A549 (cell line): ENCODE results near the gene SLC11A1. TPM values are rescaled to one million over a fixed set of nuclear protein-coding genes. Genes with fewer than 3 reads are reported as not detected.

Source experiments
- ATAC-seq, 2 experiments: fragments of 200-7000 bp in 1 of 2; fragments of >200 bp in 1 of 2; cut with Nextera tagmentation in 1 of 2; cut with Tn5 transposase in 1 of 2; 3 replicates each; pipeline versions ENCODE4 v1.8.0 to v1.9.1; 2018 to 2020; ENCODE audit warnings: mild to moderate bottlenecking in 1 of 2, moderate library complexity in 1 of 2
- CTCF ChIA-PET: fragments of 300-600 bp; sonication (Branson Sonifier 250); formaldehyde crosslinking; extraction: SDS; loops from one replicate; lab custom pipeline; 2021; ENCODE audit warnings: antibody characterized with exemption, inconsistent platforms; lab: Yijun Ruan, JAX
- POLR2A ChIA-PET: fragments of 350-600 bp; formaldehyde crosslinking; extraction: SDS; loops from one replicate; lab custom pipeline; 2021; ENCODE audit warnings: antibody characterized with exemption, inconsistent platforms; lab: Yijun Ruan, JAX
- DNase-seq, 2 experiments: peaks; one replicate each; pipeline versions ENCODE4 v3.0.0 to v3.0.0-alpha.2; 2011 to 2016; ENCODE audit warnings: low read depth in 1 of 2, low spot score in 1 of 2
- FAIRE-seq: peaks from 2 replicates; lab custom pipeline; 2011; peaks lifted over from hg19 to GRCh38; lab: Jason Lieb, UNC
- H3K27ac ChIP-seq, 2 experiments: fragments of >200 bp; sonication (Bioruptor Twin); formaldehyde crosslinking; 3 replicates each; pipeline ENCODE4 v1.5.1; 2016 to 2017
- H3K4me1 ChIP-seq: fragments of >200 bp; sonication (Bioruptor Twin); formaldehyde crosslinking; 3 replicates; pipeline ENCODE4 v1.6.1; 2016
- H3K4me2 ChIP-seq: fragments of >200 bp; sonication (Bioruptor Twin); formaldehyde crosslinking; 3 replicates; pipeline ENCODE4 v1.6.1; 2016
- H3K4me3 ChIP-seq: fragments of >200 bp; sonication (Bioruptor Twin); formaldehyde crosslinking; 3 replicates; pipeline ENCODE4 v1.5.1; 2016
- H3K9me3 ChIP-seq: fragments of >200 bp; sonication (Bioruptor Twin); formaldehyde crosslinking; 3 replicates; pipeline ENCODE4 v1.6.1; 2016
- EHF ChIP-seq: fragments of 250-450 bp; sonication (Bioruptor Pico); IDR thresholded peaks from 2 replicates; pipeline ENCODE4 v1.5.0; 2020; ENCODE audit warnings: mild to moderate bottlenecking
- ELK1 ChIP-seq: fragments of 150-350 bp; IDR thresholded peaks from 2 replicates; pipeline ENCODE4 v1.6.1; 2014; ENCODE audit warnings: low read depth, mild to moderate bottlenecking, low read length
- EP300 ChIP-seq, 2 experiments: fragments of >200 bp; sonication (Bioruptor Twin); formaldehyde crosslinking; IDR thresholded peaks; 2 replicates in 1 of 2; 3 replicates in 1 of 2; pipeline ENCODE4 v1.6.1; 2016 to 2017
- HOXA7 ChIP-seq: fragments of 250-450 bp; sonication (Bioruptor Pico); IDR thresholded peaks from 2 replicates; pipeline ENCODE4 v1.5.0; 2020; ENCODE audit warnings: mild to moderate bottlenecking, moderate library complexity
- JUN ChIP-seq, 2 experiments: fragments of >200 bp; sonication (Bioruptor Twin); formaldehyde crosslinking; IDR thresholded peaks; 2 replicates in 1 of 2; 3 replicates in 1 of 2; pipeline ENCODE4 v1.6.1; 2016 to 2017
- MAFK ChIP-seq: fragments of 450-650 bp; IDR thresholded peaks from 2 replicates; pipeline ENCODE4 v1.6.1; 2014; ENCODE audit not compliant: partially characterized antibody
- MAZ ChIP-seq: fragments of 150-350 bp; IDR thresholded peaks from 2 replicates; pipeline ENCODE4 v1.6.1; 2014; ENCODE audit warnings: antibody characterized with exemption, low read depth, low read length, borderline replicate concordance
- PHF8 ChIP-seq: fragments of 200-600 bp; sonication (generic); IDR thresholded peaks from 2 replicates; pipeline ENCODE4 v1.6.1; 2016; ENCODE audit warnings: low read depth, mild to moderate bottlenecking, antibody characterized with exemption, moderate library complexity, borderline replicate concordance
- RAD21 ChIP-seq, 2 experiments: fragments of >200 bp in 1 of 2; sonication (Bioruptor Twin) in 1 of 2; formaldehyde crosslinking in 1 of 2; IDR thresholded peaks in 1 of 2; conservative IDR thresholded peaks in 1 of 2; 2 replicates in 1 of 2; 3 replicates in 1 of 2; pipeline ENCODE4 v1.6.1; 2012 to 2018; ENCODE audit warnings: inconsistent platforms in 1 of 2
- RARB ChIP-seq: fragments of 250-450 bp; sonication (Bioruptor Pico); IDR thresholded peaks from 2 replicates; pipeline ENCODE4 v1.8.0; 2021; ENCODE audit warnings: mild to moderate bottlenecking, moderate library complexity
- REST ChIP-seq: fragments of 200-600 bp; sonication (generic); IDR thresholded peaks from 2 replicates; pipeline ENCODE4 v1.6.1; 2016; ENCODE audit warnings: antibody characterized with exemption, mild to moderate bottlenecking, moderate library complexity
- RNF2 ChIP-seq: fragments of 200-600 bp; sonication (generic); IDR thresholded peaks from 2 replicates; pipeline ENCODE4 v1.6.1; 2016; ENCODE audit warnings: low read depth, mild to moderate bottlenecking, antibody characterized with exemption, moderate library complexity, borderline replicate concordance
- SREBF2 ChIP-seq: fragments of 450-650 bp; IDR thresholded peaks from 2 replicates; pipeline ENCODE4 v1.6.1; 2014; ENCODE audit warnings: mild to moderate bottlenecking, moderate library complexity
- USF2 ChIP-seq: fragments of 450-650 bp; IDR thresholded peaks from 2 replicates; pipeline ENCODE4 v1.6.1; 2014; ENCODE audit warnings: antibody characterized with exemption
- ZNF302 ChIP-seq: fragments of 250-450 bp; sonication (Bioruptor Pico); IDR thresholded peaks from 2 replicates; pipeline ENCODE4 v1.9.0; 2021; ENCODE audit warnings: inconsistent platforms, mild to moderate bottlenecking, moderate library complexity
- ZSCAN20 ChIP-seq: fragments of 250-450 bp; sonication (Bioruptor Pico); IDR thresholded peaks from 2 replicates; pipeline ENCODE4 v1.8.0; 2022; ENCODE audit warnings: mild to moderate bottlenecking, moderate library complexity
- WGBS: methylation state at CpG from one replicate; pipeline ENCODE4 v1.1.6; 2017; ENCODE audit errors: missing lambda C conversion rate; 5-methylcytosine and 5-hydroxymethylcytosine counted together
- polyA plus RNA-seq, 4 experiments: library from polyadenylated mRNA; depleted of rRNA in 3 of 4; stranded (reverse); fragments of >200 nt; fragmentation: RNase III in 1 of 4; extraction: RNeasy Plus Mini Kit Qiagen cat#74134 plus additional on column Dnase treatment in 1 of 4; gene quantifications; 2 replicates in 3 of 4; 3 replicates in 1 of 4; pipeline ENCODE4 v1.2.3, GENCODE V29; 2011 to 2017
- TF ChIP-seq, protein P1 (sequence below): IDR thresholded peaks from 2 replicates; pipeline ENCODE4 v1.6.1; 2012
- TF ChIP-seq, protein P2 (sequence below): fragments of 250-450 bp; sonication (Bioruptor Pico); IDR thresholded peaks from 2 replicates; pipeline ENCODE4 v1.5.0; 2020; ENCODE audit warnings: low read depth, mild to moderate bottlenecking, moderate library complexity
- TF ChIP-seq, protein P3 (sequence below): fragments of 250-450 bp; sonication (Bioruptor Pico); IDR thresholded peaks from 2 replicates; pipeline ENCODE4 v1.5.0; 2021; ENCODE audit warnings: mild to moderate bottlenecking, moderate library complexity, borderline replicate concordance

Gene SLC11A1
- polyA plus RNA-seq, 2 of the 4 experiments (the other 2 are of a cell fraction), result 0.18 to 0.52 TPM

DNA sequence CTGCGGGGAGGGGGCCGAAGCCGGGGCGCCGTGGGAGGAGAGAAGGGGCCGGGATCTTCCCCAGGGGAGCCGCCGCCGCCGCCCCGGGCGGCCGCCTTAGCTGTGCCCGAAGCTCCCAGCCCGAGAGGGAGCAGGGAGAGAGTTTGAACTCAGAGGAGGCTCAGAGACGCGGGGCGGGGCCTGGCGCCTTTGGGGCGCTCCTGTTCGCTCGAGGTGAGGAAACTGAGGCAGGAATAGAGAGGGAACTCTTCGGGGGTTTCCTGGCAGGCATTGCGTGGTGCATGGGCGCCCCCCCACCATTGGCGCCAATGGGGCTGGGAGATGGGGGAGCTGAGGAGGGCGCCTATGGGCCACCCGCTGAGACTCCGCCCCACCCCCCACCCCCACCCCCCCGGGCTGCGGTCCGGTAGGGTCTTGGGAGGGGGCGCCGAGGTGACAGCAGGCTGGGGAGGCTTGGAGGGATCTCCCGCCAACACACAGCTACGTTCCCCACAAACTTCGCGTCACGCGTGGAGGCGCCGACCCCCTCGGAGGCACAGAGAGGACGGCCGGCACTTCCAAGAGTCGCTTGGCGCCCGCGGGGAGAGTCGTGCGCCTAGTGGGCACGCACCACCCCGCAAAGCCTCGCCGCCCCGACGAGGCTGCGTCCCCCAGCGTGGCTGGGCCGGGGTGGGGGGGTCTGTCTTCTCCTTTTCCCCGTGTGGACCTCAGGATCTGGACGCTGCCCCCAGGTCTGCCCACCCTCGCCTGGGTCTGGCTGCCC lies 18.3 kb downstream of the SLC11A1 start:
- 3% methylated on average over 13 of the region's 63 CpGs for WGBS
- ATAC-seq (peak in 1 of 2 experiments; percentile 9; a peak in 3 of 6 replicates), FAIRE-seq (no peak), DNase-seq (peak in 1 of 2 experiments; percentile 41)
- POLR2A ChIA-PET, result interaction anchor here (0.6 kb wide), 1 partner anchor 221 kb away, joined by 7 read pairs; no protein-coding TSS in a partner anchor
- CTCF ChIA-PET, result interaction anchor here (1.1 kb wide), 1 partner anchor 99 kb away, joined by 4 read pairs; no protein-coding TSS in a partner anchor
- TF ChIP-seq ZSCAN20 (no peak), PHF8 (no peak), RARB (CRISPR knock-in tag) (no peak), JUN (IDR thresholded peaks at IDR 0.05) (peak in 1 of 2 experiments; percentile 2; a peak in 2 of 5 replicates), HOXA7 (CRISPR knock-in tag) (no peak), ELK1 (no peak), USF2 (no peak), MAZ (no peak), ZNF302 (CRISPR knock-in tag) (no peak)
- TF ChIP-seq, protein P1, sequence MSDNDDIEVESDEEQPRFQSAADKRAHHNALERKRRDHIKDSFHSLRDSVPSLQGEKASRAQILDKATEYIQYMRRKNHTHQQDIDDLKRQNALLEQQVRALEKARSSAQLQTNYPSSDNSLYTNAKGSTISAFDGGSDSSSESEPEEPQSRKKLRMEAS, result peak; percentile 47; the same call in 1 of the 2 replicates
- TF ChIP-seq, protein P2, sequence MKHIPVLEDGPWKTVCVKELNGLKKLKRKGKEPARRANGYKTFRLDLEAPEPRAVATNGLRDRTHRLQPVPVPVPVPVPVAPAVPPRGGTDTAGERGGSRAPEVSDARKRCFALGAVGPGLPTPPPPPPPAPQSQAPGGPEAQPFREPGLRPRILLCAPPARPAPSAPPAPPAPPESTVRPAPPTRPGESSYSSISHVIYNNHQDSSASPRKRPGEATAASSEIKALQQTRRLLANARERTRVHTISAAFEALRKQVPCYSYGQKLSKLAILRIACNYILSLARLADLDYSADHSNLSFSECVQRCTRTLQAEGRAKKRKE, result no peak
- Histone ChIP-seq H3K27ac (peak overlapping the region; percentile 98 to 100), H3K9me3 (no peaks in the 10 kb centered on the region), H3K4me2 (peak overlapping the region; percentile 90), H3K4me3 (peak overlapping the region; percentile 94), H3K4me1 (peaks cover 41% of the 10 kb centered on the region)

GRCh38 chr2:218400930-218401881 lies 19.1 kb downstream of the SLC11A1 start:
- peaks cover 44% of the 10 kb centered on the region for H3K4me1 ChIP-seq
- peak overlapping the region; percentile 98 to 100 for H3K27ac ChIP-seq
- ATAC-seq, result no peak
- no peak for FAIRE-seq
- H3K4me3 ChIP-seq, result peak overlapping the region; percentile 94
- peak overlapping the region; percentile 90 for H3K4me2 ChIP-seq
- POLR2A ChIA-PET, result interaction anchor here (0.6 kb wide), 1 partner anchor 220 kb away, joined by 7 read pairs; no protein-coding TSS in a partner anchor
- WGBS, result 83% methylated on average over 12 of the region's 24 CpGs
- CTCF ChIA-PET, result interaction anchor here (0.8 to 1.1 kb wide), 4 partner anchors 39 to 99 kb away, joined by 3 to 4 read pairs (median 3); no protein-coding TSS in a partner anchor
- DNase-seq, result peak in 1 of 2 experiments; percentile 14
- no peaks in the 10 kb centered on the region for H3K9me3 ChIP-seq
- TF ChIP-seq, protein P3, sequence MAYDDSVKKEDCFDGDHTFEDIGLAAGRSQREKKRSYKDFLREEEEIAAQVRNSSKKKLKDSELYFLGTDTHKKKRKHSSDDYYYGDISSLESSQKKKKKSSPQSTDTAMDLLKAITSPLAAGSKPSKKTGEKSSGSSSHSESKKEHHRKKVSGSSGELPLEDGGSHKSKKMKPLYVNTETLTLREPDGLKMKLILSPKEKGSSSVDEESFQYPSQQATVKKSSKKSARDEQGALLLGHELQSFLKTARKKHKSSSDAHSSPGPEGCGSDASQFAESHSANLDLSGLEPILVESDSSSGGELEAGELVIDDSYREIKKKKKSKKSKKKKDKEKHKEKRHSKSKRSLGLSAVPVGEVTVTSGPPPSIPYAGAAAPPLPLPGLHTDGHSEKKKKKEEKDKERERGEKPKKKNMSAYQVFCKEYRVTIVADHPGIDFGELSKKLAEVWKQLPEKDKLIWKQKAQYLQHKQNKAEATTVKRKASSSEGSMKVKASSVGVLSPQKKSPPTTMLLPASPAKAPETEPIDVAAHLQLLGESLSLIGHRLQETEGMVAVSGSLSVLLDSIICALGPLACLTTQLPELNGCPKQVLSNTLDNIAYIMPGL (CRISPR knock-in tag), result no peak
- TF ChIP-seq, protein P1, result no peak
- no peak for TF ChIP-seq REST
- no peak for TF ChIP-seq RNF2
- TF ChIP-seq RAD21 (conservative IDR thresholded peaks at IDR 0.05 in 1 of 2, IDR thresholded peaks at IDR 0.05 in 1 of 2), result no peak
- TF ChIP-seq SREBF2, result no peak
- no peak for TF ChIP-seq MAZ
- no peak for TF ChIP-seq EHF (CRISPR knock-in tag)
- no peak for TF ChIP-seq EP300 (IDR thresholded peaks at IDR 0.05)
- no peak for TF ChIP-seq USF2
- no peak for TF ChIP-seq MAFK
